Measurements from ENCODE around the gene UFSP1.

The UFSP1 gene

GRCh38 chr7:100894860-100895700, 5.6 kb upstream of the UFSP1 start:
- DNase-seq: peak; percentile 82 to 92 (median 85)

- no peak for DNase-seq
Measured at GRCh38 chr7:100893910-100894721, 4.6 kb upstream of the UFSP1 start.

GRCh38 chr7:100893318-100893895, 3.9 kb upstream of the UFSP1 start:
- DNase-seq: no peak

- DNase-seq: no peak
Measured at GRCh38 chr7:100892364-100893317, 3.1 kb upstream of the UFSP1 start.

- no peak for DNase-seq
Measured at GRCh38 chr7:100891568-100892247, 2.2 kb upstream of the UFSP1 start.

- no peak for DNase-seq
Measured at GRCh38 chr7:100890653-100891567, 1.4 kb upstream of the UFSP1 start.

- no peak for DNase-seq
Measured at GRCh38 chr7:100888291-100888987, 1.1 kb downstream of the UFSP1 start.

- DNase-seq: peak; percentile 74 to 83 (median 81)
Measured at GRCh38 chr7:100887516-100888290, 1.8 kb downstream of the UFSP1 start.

- no peak for DNase-seq
Measured at GRCh38 chr7:100886936-100887515, 2.5 kb downstream of the UFSP1 start.

- no peak for DNase-seq
Measured at GRCh38 chr7:100886142-100886935, 3.2 kb downstream of the UFSP1 start.

GRCh38 chr7:100885440-100886141, 3.9 kb downstream of the UFSP1 start:
- DNase-seq: no peak

- peak in 1 of 3 donors; percentile 36 for DNase-seq
Measured at GRCh38 chr7:100884736-100885439, 4.6 kb downstream of the UFSP1 start.

GRCh38 chr7:100882785-100883526, 6.6 kb downstream of the UFSP1 start:
- DNase-seq: no peak

GRCh38 chr7:100882201-100882600, 7.3 kb downstream of the UFSP1 start:
- DNase-seq: no peak

- DNase-seq: no peak
Measured at GRCh38 chr7:100881136-100881535, 8.4 kb downstream of the UFSP1 start.

GRCh38 chr7:100880645-100881044, 8.9 kb downstream of the UFSP1 start:
- DNase-seq: no peak

All from suppressor macrophage treated with lipopolysaccharide for 1 hour (primary cell).